ENCODE results near the gene LPAR1.

DNA sequence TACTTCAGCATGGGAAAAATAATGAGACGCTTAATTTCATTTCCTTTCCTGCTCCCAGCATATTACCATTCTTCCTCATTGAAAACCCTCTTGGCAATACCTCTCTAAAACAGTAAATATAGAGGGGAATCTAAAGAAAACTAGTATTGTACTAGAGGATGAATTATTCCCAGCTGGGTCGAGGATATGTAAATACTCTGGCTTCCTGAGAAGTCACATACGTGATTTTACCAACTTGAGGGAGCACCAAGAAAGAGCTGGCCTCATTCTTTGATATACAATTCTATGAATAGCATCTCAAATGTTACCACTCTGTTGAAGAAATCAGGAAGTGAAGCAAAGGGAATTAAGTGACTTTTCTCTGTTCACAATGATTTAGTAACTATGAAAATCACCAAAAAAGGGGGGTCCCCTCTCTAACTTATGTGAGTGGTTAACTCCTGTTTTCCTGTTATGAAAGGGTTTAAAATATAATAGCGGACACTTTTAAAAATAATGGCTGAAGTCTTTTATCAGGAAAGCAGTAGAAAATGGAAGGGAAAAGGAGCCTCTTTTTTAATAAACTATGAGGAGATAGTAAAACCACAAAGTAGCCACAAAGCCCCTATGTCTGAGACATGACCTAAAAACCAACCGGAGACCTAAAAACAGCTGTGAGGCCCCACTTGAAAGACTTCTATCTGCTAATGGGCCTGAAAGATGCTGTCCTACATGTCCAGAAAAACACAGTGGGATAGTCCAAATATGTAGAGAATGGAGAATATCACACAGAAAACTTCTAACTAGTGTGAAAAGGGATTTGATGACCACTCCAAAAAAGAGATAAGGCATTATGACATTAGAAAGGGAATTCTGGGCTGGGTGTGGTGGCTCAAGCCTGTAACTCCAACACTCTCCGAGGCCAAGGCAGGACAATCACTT lies 42.6 kb downstream of the LPAR1 start:
- TF ChIP-seq, protein P1, sequence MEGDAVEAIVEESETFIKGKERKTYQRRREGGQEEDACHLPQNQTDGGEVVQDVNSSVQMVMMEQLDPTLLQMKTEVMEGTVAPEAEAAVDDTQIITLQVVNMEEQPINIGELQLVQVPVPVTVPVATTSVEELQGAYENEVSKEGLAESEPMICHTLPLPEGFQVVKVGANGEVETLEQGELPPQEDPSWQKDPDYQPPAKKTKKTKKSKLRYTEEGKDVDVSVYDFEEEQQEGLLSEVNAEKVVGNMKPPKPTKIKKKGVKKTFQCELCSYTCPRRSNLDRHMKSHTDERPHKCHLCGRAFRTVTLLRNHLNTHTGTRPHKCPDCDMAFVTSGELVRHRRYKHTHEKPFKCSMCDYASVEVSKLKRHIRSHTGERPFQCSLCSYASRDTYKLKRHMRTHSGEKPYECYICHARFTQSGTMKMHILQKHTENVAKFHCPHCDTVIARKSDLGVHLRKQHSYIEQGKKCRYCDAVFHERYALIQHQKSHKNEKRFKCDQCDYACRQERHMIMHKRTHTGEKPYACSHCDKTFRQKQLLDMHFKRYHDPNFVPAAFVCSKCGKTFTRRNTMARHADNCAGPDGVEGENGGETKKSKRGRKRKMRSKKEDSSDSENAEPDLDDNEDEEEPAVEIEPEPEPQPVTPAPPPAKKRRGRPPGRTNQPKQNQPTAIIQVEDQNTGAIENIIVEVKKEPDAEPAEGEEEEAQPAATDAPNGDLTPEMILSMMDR (conservative IDR thresholded peaks at IDR 0.05) = no peak
- TF ChIP-seq ZFX (IDR thresholded peaks at IDR 0.05) = no peak
